ENCODE measurements around the gene MEIG1.
"Not testable (repeated sequence)": the region's sequence is repeated elsewhere in the genome, so short reads cannot be mapped to it uniquely, and the experiment has no call there.

Gene MEIG1

DNA sequence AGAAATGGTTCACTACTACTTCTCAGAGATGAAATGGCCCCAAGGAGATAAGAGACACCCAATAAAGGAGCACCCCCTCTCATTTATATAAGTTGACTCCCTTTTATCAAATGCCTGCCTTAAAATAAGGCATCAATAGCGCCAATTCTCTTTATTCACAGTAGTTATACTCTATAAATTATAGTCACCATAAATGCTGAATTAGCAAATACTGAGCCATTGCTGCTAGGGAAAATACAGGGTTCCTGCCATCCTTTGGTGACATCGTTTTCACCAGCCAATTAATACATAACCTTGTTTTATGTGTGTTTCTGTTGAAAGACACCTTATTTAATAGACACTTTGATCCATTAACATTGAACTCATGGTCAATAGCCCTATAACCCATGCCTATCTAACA, 33.9 kb upstream of the MEIG1 start:
- H3K4me3 ChIP-seq (replicated peaks; ENCODE audit: low read depth, low read length): no peak overlapping the region
- TF ChIP-seq, protein P1, sequence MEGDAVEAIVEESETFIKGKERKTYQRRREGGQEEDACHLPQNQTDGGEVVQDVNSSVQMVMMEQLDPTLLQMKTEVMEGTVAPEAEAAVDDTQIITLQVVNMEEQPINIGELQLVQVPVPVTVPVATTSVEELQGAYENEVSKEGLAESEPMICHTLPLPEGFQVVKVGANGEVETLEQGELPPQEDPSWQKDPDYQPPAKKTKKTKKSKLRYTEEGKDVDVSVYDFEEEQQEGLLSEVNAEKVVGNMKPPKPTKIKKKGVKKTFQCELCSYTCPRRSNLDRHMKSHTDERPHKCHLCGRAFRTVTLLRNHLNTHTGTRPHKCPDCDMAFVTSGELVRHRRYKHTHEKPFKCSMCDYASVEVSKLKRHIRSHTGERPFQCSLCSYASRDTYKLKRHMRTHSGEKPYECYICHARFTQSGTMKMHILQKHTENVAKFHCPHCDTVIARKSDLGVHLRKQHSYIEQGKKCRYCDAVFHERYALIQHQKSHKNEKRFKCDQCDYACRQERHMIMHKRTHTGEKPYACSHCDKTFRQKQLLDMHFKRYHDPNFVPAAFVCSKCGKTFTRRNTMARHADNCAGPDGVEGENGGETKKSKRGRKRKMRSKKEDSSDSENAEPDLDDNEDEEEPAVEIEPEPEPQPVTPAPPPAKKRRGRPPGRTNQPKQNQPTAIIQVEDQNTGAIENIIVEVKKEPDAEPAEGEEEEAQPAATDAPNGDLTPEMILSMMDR (IDR thresholded peaks at IDR 0.05; ENCODE audit: low read length, missing control alignments): no peak
- no peak for DNase-seq (ENCODE audit: low read depth)

DNA sequence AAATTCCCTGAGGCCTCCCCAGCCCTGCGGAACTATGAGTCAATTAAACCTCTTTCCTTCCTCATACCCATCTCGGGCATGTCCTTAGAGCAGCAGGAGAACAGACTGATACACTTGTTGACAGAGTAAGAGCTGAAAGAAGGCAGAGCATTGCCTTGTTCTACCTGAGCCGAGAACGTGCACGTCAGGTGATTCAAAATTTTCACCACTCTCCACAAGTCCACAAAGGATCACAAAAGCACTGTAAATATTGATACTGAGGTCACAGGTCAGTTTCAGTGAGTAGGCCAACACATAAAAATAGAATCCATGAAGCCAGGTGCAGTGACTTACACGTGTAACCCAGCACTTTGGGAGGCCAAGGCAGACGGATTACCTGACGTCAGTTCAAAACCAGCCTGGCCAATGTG, 33.1 kb upstream of the MEIG1 start:
- TF ChIP-seq, protein P1 (IDR thresholded peaks at IDR 0.05; ENCODE audit: low read length, missing control alignments): no peak

DNA sequence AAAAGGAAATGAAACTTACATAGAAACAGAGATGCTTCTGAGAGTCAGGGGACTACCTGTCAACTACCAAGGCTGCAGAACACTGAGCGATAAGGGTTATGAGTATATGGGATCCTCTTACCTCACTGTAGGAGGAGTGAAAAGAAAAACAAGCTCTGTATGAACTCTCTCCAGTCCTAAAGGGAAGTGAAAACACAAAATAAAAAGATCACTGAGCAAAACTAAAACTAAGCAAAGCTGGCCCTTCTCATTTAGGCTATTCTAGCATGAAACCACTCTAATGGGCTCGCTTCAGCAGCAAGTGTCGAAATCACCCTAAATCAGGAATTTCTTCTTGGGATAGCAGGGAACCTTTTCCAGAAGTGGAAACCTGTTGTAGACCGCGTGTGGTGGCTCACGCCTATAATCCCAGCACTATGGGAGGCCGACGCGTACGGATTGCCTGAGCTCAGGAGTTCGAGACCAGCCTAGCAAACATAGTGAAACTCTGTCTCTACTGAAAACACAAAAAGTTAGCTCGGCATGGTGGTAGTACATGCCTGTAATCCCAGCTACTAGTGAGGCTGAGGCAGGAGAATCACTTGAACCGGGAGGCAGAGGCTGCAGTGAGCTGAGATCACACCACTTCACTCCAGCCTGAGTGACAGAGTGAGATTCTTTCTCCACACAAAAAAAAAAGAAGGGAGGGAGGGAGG, 32.3 kb upstream of the MEIG1 start:
- DNase-seq (ENCODE audit: low read depth): no peak
- no peak overlapping the region for H3K4me3 ChIP-seq (replicated peaks; ENCODE audit: low read depth, low read length)
- TF ChIP-seq, protein P1 (IDR thresholded peaks at IDR 0.05; ENCODE audit: low read length, missing control alignments): no peak

More for the DNA sequence above, 33.1 kb upstream of the MEIG1 start:
- no peak overlapping the region for H3K4me3 ChIP-seq (replicated peaks; ENCODE audit: low read depth, low read length)
- no peak for DNase-seq (ENCODE audit: low read depth)

DNA sequence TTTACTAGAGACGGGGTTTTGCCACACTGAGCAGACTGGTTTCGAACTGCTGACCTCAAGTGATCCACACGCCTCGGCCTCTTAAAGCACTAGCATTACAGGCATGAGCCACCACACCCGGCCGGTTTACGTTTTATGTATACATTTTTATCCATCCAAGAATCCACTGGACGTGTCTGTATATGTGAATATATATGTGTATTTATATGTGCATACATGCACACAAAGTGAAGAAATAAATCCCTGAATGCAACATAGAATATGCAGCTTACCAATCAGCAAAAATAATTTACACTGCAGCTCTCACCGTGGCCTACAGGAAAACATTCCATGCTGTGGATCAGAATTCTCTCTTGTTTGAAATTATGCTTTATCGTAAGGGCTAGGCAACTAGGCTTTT, 28.6 kb upstream of the MEIG1 start:
- TF ChIP-seq, protein P1 (IDR thresholded peaks at IDR 0.05; ENCODE audit: low read length, missing control alignments): no peak
- no peak for DNase-seq (ENCODE audit: low read depth)
- no peak overlapping the region for H3K4me3 ChIP-seq (replicated peaks; ENCODE audit: low read depth, low read length)

DNA sequence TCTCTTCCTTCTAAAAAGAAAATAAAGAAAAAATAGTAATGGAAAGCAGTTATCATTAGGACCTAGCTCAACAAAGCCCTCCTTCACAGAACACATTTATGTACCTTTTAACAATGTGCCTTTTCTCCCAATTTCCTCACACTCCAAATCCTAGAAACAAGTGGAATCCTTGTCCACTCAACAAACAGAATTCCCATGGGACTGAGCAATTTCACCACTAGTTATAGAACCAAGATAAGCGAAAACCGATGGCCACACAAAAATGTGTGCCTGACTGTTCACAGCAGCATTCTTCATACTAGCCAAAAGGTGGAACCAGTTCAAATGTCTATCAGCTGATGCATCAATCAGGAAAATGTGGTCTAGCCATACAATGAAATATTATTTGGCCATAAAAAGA, 22.6 kb upstream of the MEIG1 start:
- TF ChIP-seq, protein P1 (IDR thresholded peaks at IDR 0.05; ENCODE audit: low read length, missing control alignments): no peak
- DNase-seq (ENCODE audit: low read depth): no peak
- H3K4me3 ChIP-seq (replicated peaks; ENCODE audit: low read depth, low read length): no peak overlapping the region

DNA sequence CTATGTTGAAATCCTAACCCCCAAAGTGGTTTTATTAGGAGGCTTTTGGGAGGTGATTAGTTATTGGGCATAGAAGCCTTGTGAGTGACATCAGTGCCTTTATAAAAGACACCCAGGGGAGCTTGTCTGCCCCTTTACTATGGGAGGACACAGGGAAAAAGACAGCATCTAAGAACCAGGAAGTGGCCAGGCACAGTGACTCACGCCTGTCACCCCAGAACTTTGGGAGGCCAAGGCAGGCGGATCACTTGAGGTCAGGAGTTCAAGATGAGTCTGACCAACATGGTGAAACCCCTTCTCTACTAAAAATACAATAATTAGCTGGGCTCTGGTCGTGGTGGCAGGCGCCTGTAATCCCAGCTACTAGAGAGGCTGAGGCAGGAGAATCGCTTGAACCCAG, 20.2 kb upstream of the MEIG1 start:
- not testable (repeated sequence) for DNase-seq (ENCODE audit: low read depth); H3K4me3 ChIP-seq (replicated peaks; ENCODE audit: low read depth, low read length)

DNA sequence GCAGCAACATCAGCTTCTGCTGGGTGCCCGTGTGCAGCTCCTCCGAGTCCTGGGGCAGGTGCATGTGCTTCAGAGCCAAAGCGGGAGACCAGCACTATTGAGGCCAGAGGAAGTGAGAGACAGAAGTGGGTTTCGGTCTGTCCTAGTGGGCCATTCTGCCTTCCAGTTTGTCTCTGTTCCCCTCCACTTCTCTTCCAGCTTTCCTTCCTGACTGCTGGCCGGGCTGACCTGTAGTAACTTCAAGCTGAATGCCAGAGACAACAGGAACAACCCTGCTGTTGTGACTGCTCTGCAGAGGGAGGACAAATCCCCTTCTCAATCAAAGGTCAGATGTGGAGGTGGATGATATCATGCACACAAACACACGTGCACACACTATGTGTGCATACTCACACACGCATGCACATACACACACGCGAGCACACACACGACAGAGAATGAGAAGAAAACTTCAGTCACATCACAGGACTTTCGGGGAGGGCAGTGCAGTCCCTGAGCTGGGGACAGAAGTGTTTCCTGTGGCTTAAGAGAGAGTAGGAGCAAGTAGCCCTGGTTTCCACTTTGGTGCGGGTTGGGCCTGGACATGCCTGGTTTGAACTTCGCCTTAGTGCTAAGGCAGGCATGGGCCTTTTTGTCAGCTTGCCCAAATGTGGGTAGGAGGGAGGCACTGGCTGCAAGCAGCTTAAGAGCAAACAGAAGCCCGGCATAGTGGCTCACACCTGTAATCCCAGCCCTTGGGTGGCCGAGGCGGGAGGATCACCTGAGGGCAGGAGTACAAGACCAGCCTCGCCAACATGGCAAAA, 16.8 kb upstream of the MEIG1 start:
- not testable (repeated sequence) for DNase-seq (ENCODE audit: low read depth); H3K4me3 ChIP-seq (replicated peaks; ENCODE audit: low read depth, low read length)

DNA sequence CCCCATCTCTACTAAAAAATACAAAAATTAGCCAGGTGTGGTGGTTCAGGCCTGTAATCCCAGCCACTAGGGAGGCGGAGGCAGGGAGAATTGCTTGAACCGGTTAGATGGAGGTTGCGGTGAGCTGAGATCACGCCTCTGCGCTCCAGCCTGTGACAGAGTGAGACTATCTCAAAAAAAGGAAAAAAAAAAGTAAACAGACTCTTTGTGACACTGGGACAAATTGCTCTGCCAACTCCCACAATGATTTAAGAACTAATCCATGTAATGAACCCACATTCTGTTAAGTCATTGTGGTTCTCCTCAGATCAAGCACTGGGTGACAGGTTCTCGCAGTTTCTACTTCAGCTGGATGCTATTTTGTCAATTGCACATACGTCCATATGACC, 16.2 kb upstream of the MEIG1 start:
- not testable (repeated sequence) for H3K4me3 ChIP-seq (replicated peaks; ENCODE audit: low read depth, low read length); DNase-seq (ENCODE audit: low read depth)
